SK-N-SH treated with all-trans-retinoic acid at 6 μM for 48 hours (cell line): ENCODE data around the gene ADRA2C.

ENCODE experiments used
- ATAC-seq: fragments of 200-7000 bp; cut with Tn5 transposase; 3 replicates; pipeline ENCODE4 v1.9.1; 2020; ENCODE audit warnings: mild to moderate bottlenecking, moderate library complexity
- ARNTL ChIP-seq: fragments of 450-650 bp; formaldehyde crosslinking; IDR thresholded peaks from 2 replicates; pipeline ENCODE4 v1.5.0; 2020; ENCODE audit warnings: low read depth, mild to moderate bottlenecking, moderate library complexity, borderline replicate concordance
- BACH2 ChIP-seq: fragments of 250-450 bp; sonication (Bioruptor Pico); IDR thresholded peaks from 2 replicates; pipeline ENCODE4 v1.9.0; 2021; ENCODE audit warnings: mild to moderate bottlenecking, borderline replicate concordance
- CREB5 ChIP-seq: fragments of 250-450 bp; sonication (Bioruptor Pico); IDR thresholded peaks from 2 replicates; pipeline ENCODE4 v1.5.1; 2020; ENCODE audit warnings: low read depth, mild to moderate bottlenecking, moderate library complexity
- CSDC2 ChIP-seq: fragments of 250-450 bp; sonication (Bioruptor Pico); IDR thresholded peaks from 2 replicates; pipeline ENCODE4 v1.5.0; 2020; ENCODE audit warnings: mild to moderate bottlenecking, moderate library complexity
- CSRNP3 ChIP-seq: fragments of 250-450 bp; sonication (Bioruptor Pico); IDR thresholded peaks from 2 replicates; pipeline ENCODE4 v1.5.1; 2021; ENCODE audit warnings: mild to moderate bottlenecking, moderate library complexity
- GLIS3 ChIP-seq: fragments of 250-450 bp; sonication (Bioruptor Pico); IDR thresholded peaks from 2 replicates; pipeline ENCODE4 v1.5.0; 2020; ENCODE audit warnings: mild to moderate bottlenecking, moderate library complexity
- ISL1 ChIP-seq: fragments of 250-450 bp; sonication (Bioruptor Pico); IDR thresholded peaks from 2 replicates; pipeline ENCODE4 v2.1.2; 2022; ENCODE audit warnings: mild to moderate bottlenecking, moderate library complexity
- OSR1 ChIP-seq: fragments of 250-450 bp; sonication (Bioruptor Pico); IDR thresholded peaks from 2 replicates; pipeline ENCODE4 v1.8.0; 2022; ENCODE audit warnings: moderate library complexity, mild to moderate bottlenecking, inconsistent platforms
- PATZ1 ChIP-seq: fragments of 250-450 bp; sonication (Bioruptor Pico); IDR thresholded peaks from 2 replicates; pipeline ENCODE4 v1.8.0; 2020; ENCODE audit warnings: mild to moderate bottlenecking, moderate library complexity, borderline replicate concordance
- PPARA ChIP-seq: fragments of 250-450 bp; sonication (Bioruptor Pico); IDR thresholded peaks from 2 replicates; pipeline ENCODE4 v1.5.0; 2020; ENCODE audit warnings: mild to moderate bottlenecking, borderline replicate concordance
- SNAI2 ChIP-seq: fragments of 250-450 bp; sonication (Bioruptor Pico); IDR thresholded peaks from 2 replicates; pipeline ENCODE4 v1.5.0; 2020; ENCODE audit warnings: mild to moderate bottlenecking, moderate library complexity
- TCF4 ChIP-seq: fragments of 250-450 bp; sonication (Bioruptor Pico); IDR thresholded peaks from 2 replicates; pipeline ENCODE4 v1.8.0; 2021; ENCODE audit warnings: mild to moderate bottlenecking, moderate library complexity, borderline replicate concordance
- TOX ChIP-seq: fragments of 250-450 bp; sonication (Bioruptor Pico); IDR thresholded peaks from 2 replicates; pipeline ENCODE4 v1.8.0; 2021; ENCODE audit warnings: mild to moderate bottlenecking, moderate library complexity, borderline replicate concordance
- TSHZ2 ChIP-seq: fragments of 250-450 bp; sonication (Bioruptor Pico); IDR thresholded peaks from 2 replicates; pipeline ENCODE4 v1.5.0; 2020; ENCODE audit warnings: mild to moderate bottlenecking, moderate library complexity
- ZC3H10 ChIP-seq: fragments of 250-450 bp; sonication (Bioruptor Pico); IDR thresholded peaks from 2 replicates; pipeline ENCODE4 v1.5.1; 2021; ENCODE audit warnings: mild to moderate bottlenecking, moderate library complexity
- ZFP3 ChIP-seq: fragments of 250-450 bp; sonication (Bioruptor Pico); IDR thresholded peaks from 2 replicates; pipeline ENCODE4 v1.5.0; 2020; ENCODE audit warnings: mild to moderate bottlenecking, moderate library complexity
- ZFP30 ChIP-seq: fragments of 450-650 bp; formaldehyde crosslinking; IDR thresholded peaks from 2 replicates; pipeline ENCODE4 v1.5.0; 2022; ENCODE audit warnings: mild to moderate bottlenecking, moderate library complexity
- ZNF565 ChIP-seq: fragments of 450-650 bp; formaldehyde crosslinking; conservative IDR thresholded peaks from 2 replicates; pipeline ENCODE4 v1.5.0; 2020; ENCODE audit warnings: low read depth, mild to moderate bottlenecking, moderate library complexity
- ZNF70 ChIP-seq: fragments of 450-650 bp; formaldehyde crosslinking; IDR thresholded peaks from 2 replicates; pipeline ENCODE4 v1.5.0; 2020; ENCODE audit warnings: mild to moderate bottlenecking, moderate library complexity
- ZNF8 ChIP-seq: fragments of 450-650 bp; formaldehyde crosslinking; IDR thresholded peaks from 2 replicates; pipeline ENCODE4 v1.5.0; 2020; ENCODE audit warnings: mild to moderate bottlenecking, moderate library complexity
- TF ChIP-seq, protein P1 (sequence below): fragments of 250-450 bp; sonication (Bioruptor Pico); IDR thresholded peaks from 2 replicates; pipeline ENCODE4 v1.8.0; 2021; ENCODE audit warnings: low read depth, mild to moderate bottlenecking, moderate library complexity, borderline replicate concordance

The ADRA2C gene

DNA sequence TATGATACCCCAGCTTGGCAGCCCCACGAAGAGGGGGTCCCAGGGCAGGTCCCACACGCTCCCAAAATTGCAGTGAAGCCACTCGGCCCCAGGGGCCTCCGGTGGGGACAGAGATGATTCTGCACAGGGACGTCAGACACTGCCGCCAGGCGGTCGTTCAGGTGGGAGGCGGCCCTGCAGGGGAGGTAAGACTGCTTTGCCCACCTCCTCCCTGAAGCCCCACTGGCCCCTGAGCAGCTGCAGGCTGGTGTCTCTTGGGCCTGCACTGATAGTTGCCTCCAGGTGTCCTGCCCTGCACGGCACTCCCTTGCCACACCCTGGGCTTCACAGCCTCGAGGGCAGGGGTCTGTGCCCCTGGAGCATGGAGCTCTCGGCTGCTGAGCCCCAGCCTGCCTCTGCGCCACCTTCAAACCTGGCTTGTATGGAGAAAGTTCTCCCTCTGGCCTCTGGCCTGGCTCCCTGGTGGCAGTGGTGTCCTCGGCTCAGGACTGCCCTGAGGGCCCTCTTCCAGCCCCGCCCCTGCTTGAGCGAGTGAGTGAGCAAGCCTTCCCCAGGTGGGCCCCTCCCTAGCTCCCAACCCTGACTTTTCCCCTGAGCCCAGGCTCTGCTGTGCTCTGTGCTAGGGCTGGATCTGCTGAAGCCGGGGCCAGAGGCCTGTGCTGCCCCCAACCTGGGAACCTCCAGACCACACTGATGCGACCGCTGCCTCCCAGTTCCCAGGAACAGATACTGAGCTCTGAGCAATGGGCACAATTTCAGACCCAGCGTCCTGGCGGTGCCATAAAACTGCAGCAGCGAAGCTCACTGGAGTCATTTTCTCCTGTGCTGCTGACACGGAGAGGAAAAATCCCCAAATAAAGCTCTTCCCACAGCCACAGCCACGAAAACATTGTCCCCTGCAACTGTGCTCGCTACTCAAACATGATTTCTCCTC lies 16.1 kb downstream of the ADRA2C start (continued):
- TF ChIP-seq PPARA (CRISPR knock-in tag) (no peak), SNAI2 (no peak), ZNF70 (CRISPR knock-in tag) (no peak)

DNA sequence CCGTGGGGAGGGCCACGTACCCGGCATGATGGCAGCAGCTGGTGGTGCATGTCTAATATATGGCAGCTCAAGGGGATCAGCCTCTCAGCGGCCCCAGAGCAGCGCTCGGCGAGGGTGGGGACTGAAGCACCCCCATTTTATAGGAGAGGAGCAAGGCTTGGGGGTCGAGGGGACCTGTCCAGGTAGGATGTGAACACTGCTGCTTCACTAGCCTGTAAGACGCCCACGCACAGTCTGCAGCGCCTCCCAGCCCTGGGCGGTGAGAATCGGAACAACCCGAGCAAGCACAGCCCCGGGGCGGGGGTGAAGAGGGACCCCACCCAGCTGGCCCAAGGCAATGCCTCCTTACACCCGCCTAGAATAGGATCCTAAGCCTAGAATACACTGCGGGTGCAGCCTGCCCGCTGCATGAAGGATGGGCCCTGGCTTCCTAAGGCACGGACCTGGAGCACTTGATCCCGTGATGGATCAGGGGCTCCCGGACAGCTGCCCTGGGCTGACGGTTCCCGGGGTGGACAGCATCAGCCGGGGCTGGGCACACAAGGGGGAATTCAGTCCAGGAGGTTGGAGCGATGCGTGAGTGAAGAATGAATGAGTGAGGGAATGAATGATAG lies 17.6 kb downstream of the ADRA2C start:
- no peak for ATAC-seq
- TF ChIP-seq, protein P1, sequence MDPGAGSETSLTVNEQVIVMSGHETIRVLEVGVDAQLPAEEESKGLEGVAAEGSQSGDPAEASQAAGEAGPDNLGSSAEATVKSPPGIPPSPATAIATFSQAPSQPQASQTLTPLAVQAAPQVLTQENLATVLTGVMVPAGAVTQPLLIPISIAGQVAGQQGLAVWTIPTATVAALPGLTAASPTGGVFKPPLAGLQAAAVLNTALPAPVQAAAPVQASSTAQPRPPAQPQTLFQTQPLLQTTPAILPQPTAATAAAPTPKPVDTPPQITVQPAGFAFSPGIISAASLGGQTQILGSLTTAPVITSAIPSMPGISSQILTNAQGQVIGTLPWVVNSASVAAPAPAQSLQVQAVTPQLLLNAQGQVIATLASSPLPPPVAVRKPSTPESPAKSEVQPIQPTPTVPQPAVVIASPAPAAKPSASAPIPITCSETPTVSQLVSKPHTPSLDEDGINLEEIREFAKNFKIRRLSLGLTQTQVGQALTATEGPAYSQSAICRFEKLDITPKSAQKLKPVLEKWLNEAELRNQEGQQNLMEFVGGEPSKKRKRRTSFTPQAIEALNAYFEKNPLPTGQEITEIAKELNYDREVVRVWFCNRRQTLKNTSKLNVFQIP (CRISPR knock-in tag) = no peak
- TF ChIP-seq TOX (CRISPR knock-in tag) (no peak), ISL1 (CRISPR knock-in tag) (no peak), CSDC2 (CRISPR knock-in tag) (no peak), PPARA (CRISPR knock-in tag) (no peak), SNAI2 (no peak), ZFP30 (CRISPR knock-in tag) (no peak)
- TF ChIP-seq, all 23 proteins: peak for 0

DNA sequence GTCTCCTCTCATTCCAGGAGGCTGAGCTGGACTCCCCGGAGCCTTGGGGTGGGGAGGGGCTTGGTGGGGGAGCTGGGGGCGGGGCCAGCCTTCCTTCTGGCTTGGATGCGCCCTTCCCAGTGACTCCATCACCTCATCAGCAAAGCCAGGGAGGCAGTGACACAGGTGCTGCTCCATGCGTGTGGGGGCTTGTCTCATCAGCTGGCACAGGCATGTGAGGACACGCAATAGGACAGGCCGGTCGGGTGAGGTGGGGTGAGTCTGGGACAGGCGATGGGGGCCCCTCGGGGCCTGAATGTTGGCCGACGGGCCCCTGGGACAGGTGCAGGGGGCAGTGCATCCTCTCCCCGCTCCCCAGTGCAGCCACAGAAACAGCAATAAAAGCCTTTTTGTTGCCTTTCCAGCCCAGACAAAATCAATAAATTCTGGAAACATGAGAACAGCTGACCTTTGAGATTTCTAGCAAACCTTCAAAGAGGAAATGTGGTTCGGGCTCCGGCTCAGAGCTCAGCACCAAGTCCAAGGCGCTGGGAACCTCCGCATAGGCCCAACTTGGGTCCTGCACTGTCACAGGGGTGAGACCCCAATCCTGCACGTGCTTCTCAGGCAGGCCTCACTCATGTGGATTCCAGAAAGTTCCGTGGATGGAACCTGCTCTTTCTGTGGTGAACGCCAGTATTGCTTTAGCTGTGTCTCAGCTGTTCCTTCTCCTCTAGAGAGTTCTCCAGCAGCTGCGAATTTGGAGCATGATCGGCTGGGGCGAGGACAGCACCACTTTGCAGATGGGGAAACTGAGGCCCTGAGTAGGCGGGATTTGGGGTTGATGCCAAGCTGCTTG lies 18.5 kb downstream of the ADRA2C start:
- ATAC-seq = no peak
- TF ChIP-seq ISL1 (CRISPR knock-in tag) (no peak), OSR1 (CRISPR knock-in tag) (no peak), ZNF8 (CRISPR knock-in tag) (no peak), ZC3H10 (no peak), CSDC2 (CRISPR knock-in tag) (no peak), CSRNP3 (CRISPR knock-in tag) (no peak), TSHZ2 (no peak), ZFP30 (CRISPR knock-in tag) (no peak), SNAI2 (no peak), GLIS3 (CRISPR knock-in tag) (no peak), CREB5 (CRISPR knock-in tag) (no peak), ZNF565 (CRISPR knock-in tag) (no peak)

GRCh38 chr4:3785292-3785565 lies 19.0 kb downstream of the ADRA2C start:
- ATAC-seq = no peak
- no peak for TF ChIP-seq BACH2 (CRISPR knock-in tag)
- TF ChIP-seq PPARA (CRISPR knock-in tag) = no peak
- no peak for TF ChIP-seq SNAI2
- TF ChIP-seq ZFP3 (CRISPR knock-in tag) = no peak
- TF ChIP-seq, protein P1 (CRISPR knock-in tag) = no peak
- no peak for TF ChIP-seq ISL1 (CRISPR knock-in tag)
- TF ChIP-seq CREB5 (CRISPR knock-in tag) = no peak
- TF ChIP-seq ZFP30 (CRISPR knock-in tag) = no peak
- TF ChIP-seq PATZ1 (CRISPR knock-in tag) = no peak
- no peak for TF ChIP-seq TCF4 (CRISPR knock-in tag)
- TF ChIP-seq ARNTL = no peak
- no peak for TF ChIP-seq TOX (CRISPR knock-in tag)
